Subcutaneous adipose tissue (tissue), 4 donors: ENCODE measurements around the gene TIGAR. TPM values are rescaled to one million over a fixed set of nuclear protein-coding genes. Genes with fewer than 3 reads are reported as not detected.

Experiments used
- CTCF ChIP-seq: fragments of 450-650 bp; IDR thresholded peaks from one replicate; pipeline ENCODE4 v1.5.1; 2016; ENCODE audit warnings: low read depth, mild to moderate bottlenecking, control low read depth, antibody characterized with exemption, moderate library complexity
- total RNA-seq, 4 donors: library from RNA; depleted of rRNA; stranded (reverse); fragments of >200 nt; gene quantifications; one replicate each; pipeline ENCODE4 v1.1.0, GENCODE V29; 2016

The TIGAR gene
- total RNA-seq, 4 donors from 2014 or later: 3.1 to 13.9 (median 7.0) TPM

- TF ChIP-seq CTCF: no peak
Observed at GRCh38 chr12:4280351-4281163, 40.5 kb upstream of the TIGAR start.

- TF ChIP-seq CTCF: no peak
Observed at GRCh38 chr12:4281173-4281654, 39.8 kb upstream of the TIGAR start.

- TF ChIP-seq CTCF: no peak
Observed at GRCh38 chr12:4282103-4282891, 38.7 kb upstream of the TIGAR start.

GRCh38 chr12:4282892-4283511 is 38.0 kb upstream of the TIGAR start:
- TF ChIP-seq CTCF: no peak

GRCh38 chr12:4283512-4284255 is 37.3 kb upstream of the TIGAR start:
- no peak for TF ChIP-seq CTCF

- no peak for TF ChIP-seq CTCF
Observed at GRCh38 chr12:4284306-4284705, 36.7 kb upstream of the TIGAR start.
